A673 (cell line): Measurements from ENCODE around the gene SAA1.

ENCODE experiments used
- EZH2 ChIP-seq: fragments of 200-600 bp; sonication (generic); IDR thresholded peaks from 2 replicates; pipeline ENCODE4 v1.6.1; 2017; ENCODE audit warnings: borderline replicate concordance, low read depth, mild to moderate bottlenecking, mixed read lengths, antibody characterized with exemption, low read length; ENCODE audit not compliant: poor library complexity, severe bottlenecking
- TF ChIP-seq, protein P1 (sequence below): fragments of 300-800, 200-600 bp; sonication (generic); conservative IDR thresholded peaks from 2 replicates; pipeline ENCODE4 v1.5.1; 2017; ENCODE audit warnings: low read depth, mild to moderate bottlenecking, antibody characterized with exemption, low read length, moderate library complexity, mixed read lengths

DNA sequence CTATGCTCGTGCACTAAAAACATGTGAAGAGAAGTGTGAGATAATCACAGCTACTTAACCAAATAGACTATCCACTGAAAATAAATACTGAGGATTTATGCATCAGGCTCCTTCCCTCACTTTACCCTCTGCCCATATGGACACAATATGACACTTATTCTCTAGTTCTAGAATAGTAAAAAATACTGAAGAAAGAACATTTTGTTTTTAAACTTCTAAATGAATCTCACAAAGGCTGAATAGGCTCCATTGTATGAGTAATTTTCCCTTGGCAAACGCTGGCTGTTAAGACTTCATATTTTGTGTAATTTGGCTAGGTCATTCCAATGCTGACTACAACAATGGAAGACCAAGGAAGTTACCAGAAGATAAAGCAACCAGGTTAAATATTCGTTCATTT is 45.9 kb downstream of the SAA1 start:
- TF ChIP-seq, protein P1, sequence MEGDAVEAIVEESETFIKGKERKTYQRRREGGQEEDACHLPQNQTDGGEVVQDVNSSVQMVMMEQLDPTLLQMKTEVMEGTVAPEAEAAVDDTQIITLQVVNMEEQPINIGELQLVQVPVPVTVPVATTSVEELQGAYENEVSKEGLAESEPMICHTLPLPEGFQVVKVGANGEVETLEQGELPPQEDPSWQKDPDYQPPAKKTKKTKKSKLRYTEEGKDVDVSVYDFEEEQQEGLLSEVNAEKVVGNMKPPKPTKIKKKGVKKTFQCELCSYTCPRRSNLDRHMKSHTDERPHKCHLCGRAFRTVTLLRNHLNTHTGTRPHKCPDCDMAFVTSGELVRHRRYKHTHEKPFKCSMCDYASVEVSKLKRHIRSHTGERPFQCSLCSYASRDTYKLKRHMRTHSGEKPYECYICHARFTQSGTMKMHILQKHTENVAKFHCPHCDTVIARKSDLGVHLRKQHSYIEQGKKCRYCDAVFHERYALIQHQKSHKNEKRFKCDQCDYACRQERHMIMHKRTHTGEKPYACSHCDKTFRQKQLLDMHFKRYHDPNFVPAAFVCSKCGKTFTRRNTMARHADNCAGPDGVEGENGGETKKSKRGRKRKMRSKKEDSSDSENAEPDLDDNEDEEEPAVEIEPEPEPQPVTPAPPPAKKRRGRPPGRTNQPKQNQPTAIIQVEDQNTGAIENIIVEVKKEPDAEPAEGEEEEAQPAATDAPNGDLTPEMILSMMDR: no peak
- no peak for TF ChIP-seq EZH2
